Astrocyte (in vitro differentiated cells and primary cell): ENCODE results near the gene LINGO4. TPM values are rescaled to one million over a fixed set of nuclear protein-coding genes. Genes with fewer than 3 reads are reported as not detected.

Experiments used
- DNase-seq: peaks from one replicate; pipeline ENCODE4 v3.0.0-alpha.2; 2010; ENCODE audit warnings: low read depth
- FAIRE-seq: peaks from 2 replicates; lab custom pipeline; 2011; peaks lifted over from hg19 to GRCh38; lab: Jason Lieb, UNC
- H2AFZ ChIP-seq: 2 replicates; pipeline ENCODE4 v1.6.0; 2012; ENCODE audit warnings: low read depth, low read length, inconsistent platforms
- H3K27ac ChIP-seq: 2 replicates; pipeline ENCODE4 v1.5.1; 2011; ENCODE audit warnings: low read depth, low read length, inconsistent platforms
- H3K27me3 ChIP-seq: 2 replicates; pipeline ENCODE4 v1.6.0; 2011; ENCODE audit warnings: low read length, inconsistent platforms; ENCODE audit not compliant: insufficient read depth
- H3K36me3 ChIP-seq: 2 replicates; pipeline ENCODE4 v1.5.1; 2011; ENCODE audit warnings: low read length, inconsistent platforms; ENCODE audit not compliant: insufficient read depth
- H3K4me1 ChIP-seq: 2 replicates; pipeline ENCODE4 v1.5.1; 2011; ENCODE audit warnings: low read length, inconsistent platforms; ENCODE audit not compliant: insufficient read depth
- H3K4me2 ChIP-seq: 2 replicates; pipeline ENCODE4 v1.6.0; 2012; ENCODE audit warnings: low read length, inconsistent platforms
- H3K4me3 ChIP-seq: 2 replicates; pipeline ENCODE4 v1.5.1; 2011; ENCODE audit warnings: low read depth, mild to moderate bottlenecking, low read length, inconsistent platforms; ENCODE audit not compliant: insufficient read depth
- H3K79me2 ChIP-seq: 2 replicates; pipeline ENCODE4 v1.6.0; 2012; ENCODE audit warnings: mild to moderate bottlenecking, low read length, inconsistent platforms; ENCODE audit not compliant: insufficient read depth
- H3K9ac ChIP-seq: 2 replicates; pipeline ENCODE4 v1.6.0; 2012; ENCODE audit warnings: mild to moderate bottlenecking, low read length, inconsistent platforms
- H3K9me3 ChIP-seq: 2 replicates; pipeline ENCODE4 v1.5.1; 2012; ENCODE audit warnings: low read depth, mild to moderate bottlenecking, low read length, inconsistent platforms; ENCODE audit not compliant: insufficient read depth
- H4K20me1 ChIP-seq: 2 replicates; pipeline ENCODE4 v1.6.0; 2012; ENCODE audit warnings: low read length, inconsistent platforms; ENCODE audit not compliant: insufficient read depth
- H3K27ac Mint-ChIP-seq: one replicate; pipeline ENCODE4 v1.8.0; 2021; ENCODE audit warnings: mild to moderate bottlenecking, mixed read lengths; ENCODE audit not compliant: unreplicated experiment
- H3K27me3 Mint-ChIP-seq: one replicate; pipeline ENCODE4 v1.8.0; 2021; ENCODE audit warnings: low read depth, mixed read lengths; ENCODE audit not compliant: unreplicated experiment
- H3K36me3 Mint-ChIP-seq: one replicate; pipeline ENCODE4 v1.8.0; 2021; ENCODE audit warnings: low read depth, mixed read lengths; ENCODE audit not compliant: unreplicated experiment
- H3K4me1 Mint-ChIP-seq: one replicate; pipeline ENCODE4 v1.8.0; 2021; ENCODE audit warnings: low read depth, mixed read lengths; ENCODE audit not compliant: unreplicated experiment
- H3K4me3 Mint-ChIP-seq: one replicate; pipeline ENCODE4 v1.8.0; 2021; ENCODE audit warnings: mild to moderate bottlenecking, moderate library complexity, mixed read lengths; ENCODE audit not compliant: unreplicated experiment
- H3K9me3 Mint-ChIP-seq: one replicate; pipeline ENCODE4 v1.8.0; 2021; ENCODE audit warnings: mild to moderate bottlenecking, mixed read lengths; ENCODE audit not compliant: unreplicated experiment
- EZH2 ChIP-seq: IDR thresholded peaks from 2 replicates; pipeline ENCODE4 v1.6.1; 2012; ENCODE audit warnings: mild to moderate bottlenecking, low read length, inconsistent platforms; ENCODE audit not compliant: insufficient read depth
- total RNA-seq: library from RNA; stranded (reverse); gene quantifications from 2 replicates; pipeline ENCODE4 v1.2.1, GENCODE V29; 2021
- TF ChIP-seq, protein P1 (sequence below): IDR thresholded peaks from 2 replicates; pipeline ENCODE4 v1.5.1; 2011; ENCODE audit warnings: low read depth, mild to moderate bottlenecking, inconsistent platforms, low read length, moderate library complexity; ENCODE audit not compliant: insufficient read depth

LINGO4 gene
- total RNA-seq, 1 donor from 2014 or later: not detected

DNA sequence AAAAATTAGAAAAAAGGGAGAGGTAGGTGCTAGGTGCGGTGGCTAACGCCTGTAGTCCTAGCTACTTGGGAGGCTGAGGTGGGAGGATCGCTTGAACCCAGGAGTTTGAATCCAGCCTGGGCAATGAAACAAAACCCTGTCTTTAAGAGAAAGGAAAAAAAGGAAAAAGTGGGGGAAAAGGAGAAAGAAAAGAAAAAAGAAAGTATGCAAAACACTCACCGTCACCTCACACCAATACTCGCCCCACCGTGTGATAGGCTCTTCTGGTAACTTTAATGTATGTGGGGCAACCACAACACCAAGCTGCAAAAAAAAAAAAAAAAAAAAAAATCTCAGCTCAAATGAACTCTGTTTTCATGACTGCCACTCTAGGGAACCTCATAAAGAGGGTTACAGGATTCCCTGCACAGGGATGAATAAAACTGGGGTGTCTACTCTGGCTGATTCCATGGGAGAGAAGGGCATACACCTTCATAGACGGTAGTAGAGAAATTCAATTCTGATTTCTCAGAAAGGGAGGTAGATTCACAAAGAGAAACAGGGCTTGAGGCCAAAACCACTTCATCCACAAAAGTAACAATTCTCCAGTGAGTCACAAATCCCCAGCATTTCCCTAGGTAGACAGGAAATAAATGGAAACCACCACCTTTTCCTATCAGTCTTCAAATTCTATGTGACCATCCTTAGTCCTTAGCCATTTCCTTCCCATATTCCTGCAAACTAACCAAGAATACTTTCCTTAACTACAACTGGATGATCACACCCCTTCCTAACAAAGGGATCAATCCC is 44.4 kb downstream of the LINGO4 start:
- no peaks in the 10 kb centered on the region for H4K20me1 ChIP-seq
- no peak overlapping the region for H3K4me3 ChIP-seq
- no peak overlapping the region for H3K4me2 ChIP-seq
- DNase-seq (peak; percentile 26), FAIRE-seq (no peak)
- peaks cover 14% of the 10 kb centered on the region for H3K4me1 ChIP-seq
- no peaks in the 10 kb centered on the region for H3K27me3 Mint-ChIP-seq
- peaks cover 16% of the 10 kb centered on the region for H3K36me3 Mint-ChIP-seq
- H3K9me3 ChIP-seq: no peaks in the 10 kb centered on the region
- H3K4me1 Mint-ChIP-seq: peaks cover 11% of the 10 kb centered on the region
- H3K4me3 Mint-ChIP-seq: no peak overlapping the region
- H3K9ac ChIP-seq: no peak overlapping the region
- peaks cover 22% of the 10 kb centered on the region for H3K79me2 ChIP-seq
- H3K27ac ChIP-seq: no peak overlapping the region
- H3K9me3 Mint-ChIP-seq: no peaks in the 10 kb centered on the region
- no peaks in the 10 kb centered on the region for H3K27me3 ChIP-seq
- no peak for TF ChIP-seq EZH2
- TF ChIP-seq, protein P1, sequence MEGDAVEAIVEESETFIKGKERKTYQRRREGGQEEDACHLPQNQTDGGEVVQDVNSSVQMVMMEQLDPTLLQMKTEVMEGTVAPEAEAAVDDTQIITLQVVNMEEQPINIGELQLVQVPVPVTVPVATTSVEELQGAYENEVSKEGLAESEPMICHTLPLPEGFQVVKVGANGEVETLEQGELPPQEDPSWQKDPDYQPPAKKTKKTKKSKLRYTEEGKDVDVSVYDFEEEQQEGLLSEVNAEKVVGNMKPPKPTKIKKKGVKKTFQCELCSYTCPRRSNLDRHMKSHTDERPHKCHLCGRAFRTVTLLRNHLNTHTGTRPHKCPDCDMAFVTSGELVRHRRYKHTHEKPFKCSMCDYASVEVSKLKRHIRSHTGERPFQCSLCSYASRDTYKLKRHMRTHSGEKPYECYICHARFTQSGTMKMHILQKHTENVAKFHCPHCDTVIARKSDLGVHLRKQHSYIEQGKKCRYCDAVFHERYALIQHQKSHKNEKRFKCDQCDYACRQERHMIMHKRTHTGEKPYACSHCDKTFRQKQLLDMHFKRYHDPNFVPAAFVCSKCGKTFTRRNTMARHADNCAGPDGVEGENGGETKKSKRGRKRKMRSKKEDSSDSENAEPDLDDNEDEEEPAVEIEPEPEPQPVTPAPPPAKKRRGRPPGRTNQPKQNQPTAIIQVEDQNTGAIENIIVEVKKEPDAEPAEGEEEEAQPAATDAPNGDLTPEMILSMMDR: no peak
- H3K27ac Mint-ChIP-seq: peak overlapping the region; percentile 14
- no peak overlapping the region for H2AFZ ChIP-seq
- H3K36me3 ChIP-seq: peaks cover 26% of the 10 kb centered on the region

DNA sequence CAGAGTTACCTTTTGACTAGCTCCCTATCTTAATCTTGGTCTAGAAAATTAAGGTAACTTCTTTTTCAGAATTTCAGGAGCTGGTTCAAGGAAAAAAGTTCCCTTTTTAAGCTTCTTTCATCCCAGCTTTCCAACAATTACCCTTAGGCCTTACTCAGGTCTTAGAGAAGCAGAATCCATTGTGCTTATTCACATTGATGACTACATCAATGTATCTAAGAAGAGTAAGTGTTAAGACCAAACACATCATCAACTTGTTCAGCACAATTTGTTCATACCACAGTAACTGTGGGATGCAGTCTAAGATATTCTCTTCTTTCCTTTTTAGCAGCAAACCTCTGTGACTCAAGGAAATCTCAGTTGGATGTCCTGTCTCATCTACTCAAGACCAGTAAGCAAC is 46.0 kb downstream of the LINGO4 start:
- no peak for FAIRE-seq
- H3K27me3 Mint-ChIP-seq: no peaks in the 10 kb centered on the region
- DNase-seq: no peak

More for the DNA sequence above, 46.0 kb downstream of the LINGO4 start:
- no peak for TF ChIP-seq EZH2
- TF ChIP-seq, protein P1: no peak
- no peaks in the 10 kb centered on the region for H4K20me1 ChIP-seq
- H3K36me3 Mint-ChIP-seq: peaks cover 16% of the 10 kb centered on the region
- peaks cover 26% of the 10 kb centered on the region for H3K36me3 ChIP-seq
- H3K79me2 ChIP-seq: peaks cover 22% of the 10 kb centered on the region
- H3K4me1 Mint-ChIP-seq: peaks cover 9% of the 10 kb centered on the region
- H3K9me3 ChIP-seq: no peaks in the 10 kb centered on the region
- H3K4me2 ChIP-seq: no peak overlapping the region
- H3K4me3 Mint-ChIP-seq: no peak overlapping the region
- H3K4me1 ChIP-seq: peaks cover 13% of the 10 kb centered on the region
- no peak overlapping the region for H3K4me3 ChIP-seq
- H3K27ac Mint-ChIP-seq: no peak overlapping the region
- no peak overlapping the region for H3K27ac ChIP-seq
- H3K9me3 Mint-ChIP-seq: no peaks in the 10 kb centered on the region
- H3K27me3 ChIP-seq: no peaks in the 10 kb centered on the region
- H2AFZ ChIP-seq: no peak overlapping the region
- no peak overlapping the region for H3K9ac ChIP-seq
